Muscle of leg (tissue), 11 donors: ENCODE results near the gene HSPB7. TPM values are rescaled to one million over a fixed set of nuclear protein-coding genes. Genes with fewer than 3 reads are reported as not detected.
"Not testable (repeated sequence)": the region's sequence is repeated elsewhere in the genome, so short reads cannot be mapped to it uniquely, and the experiment has no call there.

ENCODE experiments used
- DNase-seq: peaks from one replicate; pipeline ENCODE4 v3.0.0; 2013
- H3K27ac ChIP-seq: one replicate; pipeline ENCODE4 v1.5.1; 2013; ENCODE audit warnings: mild to moderate bottlenecking, low read length, control low read depth
- H3K27me3 ChIP-seq: one replicate; pipeline ENCODE4 v1.6.1; 2013; ENCODE audit warnings: low read length; ENCODE audit not compliant: control insufficient read depth, insufficient read depth
- H3K36me3 ChIP-seq: one replicate; pipeline ENCODE4 v1.6.1; 2013; ENCODE audit warnings: low read length; ENCODE audit not compliant: control insufficient read depth, insufficient read depth
- H3K4me1 ChIP-seq: one replicate; pipeline ENCODE4 v1.6.1; 2013; ENCODE audit warnings: low read length; ENCODE audit not compliant: control insufficient read depth, insufficient read depth
- H3K4me3 ChIP-seq: one replicate; pipeline ENCODE4 v1.5.1; 2013; ENCODE audit warnings: low read length, control low read depth
- H3K9me3 ChIP-seq: replicated peaks from 2 replicates; pipeline ENCODE4 v1.6.1; 2013; ENCODE audit warnings: low read depth, low read length; ENCODE audit not compliant: control insufficient read depth
- WGBS: methylation state at CpG from one replicate; pipeline ENCODE4 v1.1.5; 2013; ENCODE audit warnings: missing lambda C conversion rate; ENCODE audit not compliant: insufficient coverage; 5-methylcytosine and 5-hydroxymethylcytosine counted together
- polyA plus RNA-seq, 8 donors: library from polyadenylated mRNA; unstranded; fragments of 120-200 nt; gene quantifications; one replicate each; pipeline versions ENCODE4 v1.2.1 to v1.2.3, GENCODE V29; 2013; ENCODE audit warnings: inconsistent platforms in 1 of 8, low replicate concordance in 1 of 8; ENCODE audit not compliant: insufficient read length in 8 of 8, insufficient read depth in 1 of 8
- total RNA-seq: library from RNA; stranded (reverse); fragments of 120-200 nt; gene quantifications from one replicate; pipeline ENCODE4 v1.2.4, GENCODE V29; 2013

HSPB7 gene
- total and polyA plus RNA-seq, 9 donors, result 39.5 to 165 (median 136) TPM

- H3K27ac ChIP-seq, DNase-seq, H3K36me3 ChIP-seq, H3K4me3 ChIP-seq, H3K9me3 ChIP-seq, H3K4me1 ChIP-seq: not testable (repeated sequence)
- WGBS, result 83% methylated on average over 7 of the region's 12 CpGs
- peaks cover 12% of the 10 kb centered on the region for H3K27me3 ChIP-seq
Observed at GRCh38 chr1:16051949-16052348, 34.1 kb upstream of the HSPB7 start.

GRCh38 chr1:16051039-16051438 is 33.2 kb upstream of the HSPB7 start:
- no peak for DNase-seq
- 83% methylated on average over 1 of the region's 3 CpGs for WGBS
- Histone ChIP-seq H3K9me3 (no peaks in the 10 kb centered on the region), H3K4me1 (peaks cover 7% of the 10 kb centered on the region), H3K27ac (no peak overlapping the region), H3K4me3 (no peak overlapping the region), H3K27me3 (peaks cover 12% of the 10 kb centered on the region), H3K36me3 (no peaks in the 10 kb centered on the region)

GRCh38 chr1:16050328-16050727 is 32.5 kb upstream of the HSPB7 start:
- H3K36me3 ChIP-seq, result no peaks in the 10 kb centered on the region
- no peak overlapping the region for H3K27ac ChIP-seq
- H3K4me1 ChIP-seq, result peaks cover 7% of the 10 kb centered on the region
- peaks cover 12% of the 10 kb centered on the region for H3K27me3 ChIP-seq
- H3K9me3 ChIP-seq, result no peaks in the 10 kb centered on the region
- WGBS, result no CpG with 5 or more reads among the region's 7 CpGs
- no peak for DNase-seq
- H3K4me3 ChIP-seq, result no peak overlapping the region

GRCh38 chr1:16048573-16049189 is 30.8 kb upstream of the HSPB7 start:
- Histone ChIP-seq H3K27me3 (peaks cover 12% of the 10 kb centered on the region), H3K9me3 (no peaks in the 10 kb centered on the region), H3K4me1 (peaks cover 7% of the 10 kb centered on the region), H3K27ac (no peak overlapping the region), H3K4me3 (peak overlapping the region; percentile 34), H3K36me3 (no peaks in the 10 kb centered on the region)
- peak; percentile 61 for DNase-seq
- 5% methylated on average over 7 of the region's 25 CpGs for WGBS

- H3K27me3 ChIP-seq, result peaks cover 12% of the 10 kb centered on the region
- H3K4me3 ChIP-seq, result no peak overlapping the region
- WGBS, result 69% methylated on average over 5 of the region's 19 CpGs
Observed at GRCh38 chr1:16047791-16048475, 30.1 kb upstream of the HSPB7 start.

GRCh38 chr1:16046842-16047241 is 29.0 kb upstream of the HSPB7 start:
- no peak for DNase-seq
- WGBS, result 28% methylated on average over 5 of the region's 7 CpGs
- H3K4me3 ChIP-seq, result no peak overlapping the region
- no peaks in the 10 kb centered on the region for H3K36me3 ChIP-seq
- peaks cover 14% of the 10 kb centered on the region for H3K27me3 ChIP-seq
- no peak overlapping the region for H3K27ac ChIP-seq
- no peaks in the 10 kb centered on the region for H3K9me3 ChIP-seq
- peaks cover 7% of the 10 kb centered on the region for H3K4me1 ChIP-seq

More at GRCh38 chr1:16047791-16048475, 30.1 kb upstream of the HSPB7 start:
- DNase-seq, result no peak
- Histone ChIP-seq H3K4me1 (peaks cover 7% of the 10 kb centered on the region), H3K27ac (no peak overlapping the region), H3K36me3 (no peaks in the 10 kb centered on the region), H3K9me3 (no peaks in the 10 kb centered on the region)

- DNase-seq, result no peak
- no peak overlapping the region for H3K4me3 ChIP-seq
- no peaks in the 10 kb centered on the region for H3K9me3 ChIP-seq
- 89% methylated on average over 3 of the region's 5 CpGs for WGBS
- no peaks in the 10 kb centered on the region for H3K36me3 ChIP-seq
- peaks cover 6% of the 10 kb centered on the region for H3K4me1 ChIP-seq
- H3K27ac ChIP-seq, result no peak overlapping the region
- H3K27me3 ChIP-seq, result peaks cover 18% of the 10 kb centered on the region
Observed at GRCh38 chr1:16043950-16044349, 26.1 kb upstream of the HSPB7 start.

GRCh38 chr1:16043521-16043920 is 25.7 kb upstream of the HSPB7 start, which contains the start of gene CLCNKB:
Gene CLCNKB, plus strand, starts transcription at chr1:16043782. Its CDS starts 711 bp downstream, at chr1:16044493.
- Histone ChIP-seq H3K27ac (no peak within 1 kb of the TSS), H3K4me1 (peaks cover 1% of the 10 kb centered on the region), H3K9me3 (no peaks in the 10 kb centered on the region), H3K27me3 (peaks cover 15% of the 10 kb centered on the region), H3K36me3 (no peaks in the 10 kb centered on the region), H3K4me3 (no peak within 1 kb of the TSS)
- no peak for DNase-seq
- WGBS, result 60% methylated on average over 4 of the region's 7 CpGs

- H3K9me3 ChIP-seq, H3K36me3 ChIP-seq, H3K4me3 ChIP-seq, H3K27ac ChIP-seq, H3K4me1 ChIP-seq, DNase-seq: not testable (repeated sequence)
- H3K27me3 ChIP-seq, result peaks cover 12% of the 10 kb centered on the region
- WGBS, result 80% methylated on average over 2 of the region's 9 CpGs
Observed at GRCh38 chr1:16042654-16043053, 24.8 kb upstream of the HSPB7 start.

- Histone ChIP-seq H3K36me3 (no peaks in the 10 kb centered on the region), H3K4me3 (no peak overlapping the region), H3K27ac (no peak overlapping the region), H3K27me3 (peaks cover 11% of the 10 kb centered on the region), H3K9me3 (no peaks in the 10 kb centered on the region), H3K4me1 (no peaks in the 10 kb centered on the region)
- 44% methylated on average over 4 of the region's 9 CpGs for WGBS
- no peak for DNase-seq
Observed at GRCh38 chr1:16042096-16042495, 24.3 kb upstream of the HSPB7 start.
